Activated CD4-positive, alpha-beta T cell treated with anti-CD3 and anti-CD28 coated beads, Interleukin-2, amount 50 U/mL, for 48 hours (primary cell): ENCODE measurements around the gene SERPINB7.
"Not testable (repeated sequence)": the region's sequence is repeated elsewhere in the genome, so short reads cannot be mapped to it uniquely, and the experiment has no call there.

Source experiments
- DNase-seq, 2 experiments: peaks; one replicate each; pipeline ENCODE4 v3.0.0-alpha.2; 2020

The SERPINB7 gene

GRCh38 chr18:63775166-63775730, at the start of gene SERPINB7:
TSS of gene SERPINB7 (plus strand) at chr18:63775418. CDS start at chr18:63782373, 6,955 bp downstream.
- DNase-seq = no peak

GRCh38 chr18:63725682-63726480, 49.3 kb upstream of the SERPINB7 start:
- no peak for DNase-seq

- DNase-seq = no peak
These were observed 44.4 kb upstream of the SERPINB7 start for GRCh38 chr18:63730773-63731172.

- DNase-seq = no peak
These were observed 44.0 kb upstream of the SERPINB7 start for GRCh38 chr18:63731215-63731614.

- no peak for DNase-seq
These were observed 38.3 kb upstream of the SERPINB7 start for GRCh38 chr18:63736876-63737275.

- DNase-seq = no peak
These were observed 33.4 kb upstream of the SERPINB7 start for GRCh38 chr18:63741769-63742168.

GRCh38 chr18:63747006-63747405, 28.2 kb upstream of the SERPINB7 start:
- no peak for DNase-seq

- DNase-seq = no peak
These were observed 25.7 kb upstream of the SERPINB7 start for GRCh38 chr18:63749489-63749888.

- no peak for DNase-seq
These were observed 22.6 kb upstream of the SERPINB7 start for GRCh38 chr18:63752636-63753035.

GRCh38 chr18:63753676-63754075, 21.5 kb upstream of the SERPINB7 start:
- no peak for DNase-seq

- no peak for DNase-seq
These were observed 17.7 kb upstream of the SERPINB7 start for GRCh38 chr18:63757541-63757940.

- DNase-seq = no peak
These were observed 16.5 kb upstream of the SERPINB7 start for GRCh38 chr18:63758615-63759240.

- DNase-seq = not testable (repeated sequence)
These were observed 15.4 kb upstream of the SERPINB7 start for GRCh38 chr18:63759786-63760185.

- no peak for DNase-seq
These were observed 12.7 kb upstream of the SERPINB7 start for GRCh38 chr18:63762518-63762917.

GRCh38 chr18:63763831-63764600, 11.2 kb upstream of the SERPINB7 start:
- DNase-seq = no peak

- DNase-seq = no peak
These were observed 9.4 kb upstream of the SERPINB7 start for GRCh38 chr18:63765837-63766236.

GRCh38 chr18:63773551-63773950, 1.7 kb upstream of the SERPINB7 start:
- DNase-seq = no peak

GRCh38 chr18:63774511-63774910, 707 bp upstream of the SERPINB7 start:
- DNase-seq = no peak

- no peak for DNase-seq
These were observed 4.2 kb downstream of the SERPINB7 start for GRCh38 chr18:63779386-63779785.

GRCh38 chr18:63783394-63783793, 8.2 kb downstream of the SERPINB7 start:
- DNase-seq = no peak

- DNase-seq = no peak
These were observed 9.7 kb downstream of the SERPINB7 start for GRCh38 chr18:63784787-63785452.

GRCh38 chr18:63787673-63788072, 12.5 kb downstream of the SERPINB7 start:
- DNase-seq = no peak
